ENCODE data around the gene KREMEN1.

KREMEN1 gene

DNA sequence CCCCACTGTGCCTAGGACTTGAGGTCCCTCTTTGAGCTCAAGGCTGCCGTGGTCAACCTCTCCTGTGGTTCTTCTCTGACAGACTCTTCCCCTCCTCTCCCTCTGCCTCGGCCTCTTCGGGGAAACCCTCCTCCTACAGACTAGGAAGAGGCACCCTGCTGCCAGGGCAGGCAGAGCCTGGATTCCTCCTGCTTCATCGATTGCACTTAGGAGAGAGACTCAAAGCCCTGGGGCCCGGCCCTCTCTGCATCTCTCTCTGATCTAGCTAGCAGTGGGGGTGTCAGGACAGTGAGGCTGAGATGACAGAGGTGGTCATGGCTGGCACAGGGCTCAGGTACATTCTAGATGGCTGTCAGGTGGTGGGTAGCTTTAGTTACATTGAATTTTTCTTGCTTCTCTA is 69.3 kb downstream of the KREMEN1 start:
- Histone ChIP-seq H3K4me3 (no peak overlapping the region), H3K27ac (peak overlapping the region in 2 of 21 experiments; percentile 5 to 38)

DNA sequence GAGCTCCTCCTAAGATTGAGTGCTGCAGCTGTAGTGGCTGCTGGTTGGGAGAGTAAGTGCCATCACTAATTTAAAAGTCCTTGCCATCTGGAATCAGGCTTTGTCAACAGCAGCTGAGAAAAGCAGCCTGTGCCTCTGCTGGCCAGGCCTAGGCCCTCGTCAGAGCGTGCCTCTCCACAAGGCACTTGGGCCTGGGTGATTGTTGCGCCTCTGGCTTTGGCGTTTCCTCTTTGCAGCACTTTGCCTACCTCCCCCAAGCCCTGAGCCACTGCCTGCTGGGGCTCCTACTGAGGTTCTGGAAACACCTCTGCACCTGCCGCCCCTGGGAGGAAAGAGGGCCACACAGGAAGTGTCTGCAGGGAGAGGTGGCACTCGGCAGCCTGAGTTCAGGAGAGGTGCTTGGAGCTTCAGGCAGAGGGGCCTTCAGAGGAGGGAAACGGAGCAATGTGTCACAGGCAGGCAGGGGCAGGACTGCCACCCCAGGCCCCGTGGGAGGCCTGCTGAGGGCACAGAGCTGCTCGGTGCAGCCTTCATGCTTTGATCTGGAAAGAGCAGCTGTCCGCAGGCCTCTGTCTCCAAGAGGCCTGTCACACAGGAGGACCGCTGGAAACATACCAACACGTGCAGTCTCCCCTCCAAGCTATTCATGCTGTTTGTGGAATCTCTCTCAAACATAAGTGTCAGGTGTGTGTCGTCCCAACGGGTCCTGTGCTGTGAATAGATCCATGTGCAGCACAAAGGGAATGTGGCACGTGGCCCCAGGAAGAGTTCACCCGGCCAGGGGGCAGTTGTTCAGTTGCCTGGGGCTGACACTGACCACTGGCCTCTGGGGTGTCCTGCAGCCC is 71.3 kb downstream of the KREMEN1 start:
- peak overlapping the region in 7 of 21 experiments; percentile 23 to 71 (median 49) for H3K27ac ChIP-seq
- no peak overlapping the region for H3K4me3 ChIP-seq

DNA sequence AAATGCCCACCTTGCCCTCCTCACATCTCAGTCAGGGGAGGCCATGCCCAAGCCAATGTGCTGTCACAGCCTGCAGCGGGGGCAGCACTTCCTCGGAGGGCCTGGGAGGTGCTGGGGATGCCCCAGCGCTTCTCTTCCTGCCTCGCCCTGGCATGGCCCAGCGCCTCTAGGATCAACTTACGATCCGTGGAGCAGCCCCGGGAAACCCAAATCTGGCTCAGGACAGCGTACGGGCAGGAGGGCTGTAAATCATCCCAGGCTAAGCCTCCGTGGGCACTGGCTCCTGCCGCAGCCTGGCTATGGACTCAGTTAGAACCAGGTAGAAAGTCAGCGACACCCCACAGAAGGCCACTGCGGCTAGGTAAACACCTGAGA is 71.9 kb downstream of the KREMEN1 start:
- H3K4me3 ChIP-seq: no peak overlapping the region
- peak overlapping the region in 8 of 21 experiments; percentile 22 to 71 (median 46) for H3K27ac ChIP-seq

DNA sequence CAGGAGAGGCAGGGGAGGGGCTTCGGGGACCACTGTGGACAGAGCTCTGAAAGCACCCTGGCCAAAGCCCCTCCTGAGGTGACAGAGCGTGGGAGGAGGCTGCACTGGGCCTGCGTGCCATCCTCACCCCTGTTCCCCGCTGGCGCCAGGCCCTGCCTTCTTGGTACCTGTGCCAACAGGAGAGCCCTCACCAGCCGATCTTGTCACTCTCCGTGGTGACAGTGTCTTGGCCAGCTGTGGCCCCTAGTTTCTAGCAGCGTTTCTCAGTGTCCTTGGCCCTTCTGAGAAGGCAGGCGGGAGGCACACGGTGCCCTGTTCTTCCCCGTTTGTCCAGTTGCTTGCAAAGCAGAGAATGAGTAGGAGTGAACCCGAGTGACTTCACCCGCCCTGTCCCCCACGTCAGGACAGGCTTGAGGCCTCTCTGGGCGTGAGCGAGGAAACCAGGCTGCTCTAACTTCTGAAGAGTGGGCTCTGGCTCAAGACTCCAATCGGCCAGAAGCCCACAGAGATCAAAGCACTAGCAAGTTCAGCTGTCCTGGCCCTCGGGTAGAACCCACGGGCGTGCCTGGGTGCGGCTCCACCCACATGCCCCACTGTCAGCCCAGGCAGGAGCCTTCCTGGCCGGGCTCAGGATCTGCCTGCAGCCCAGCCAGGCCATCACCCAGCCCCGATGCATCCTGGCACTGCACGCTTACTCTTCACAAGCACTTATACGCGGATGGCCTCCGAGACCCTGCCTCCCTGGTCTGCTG is 72.7 kb downstream of the KREMEN1 start:
- Histone ChIP-seq H3K27ac (peak overlapping the region in 9 of 21 experiments; percentile 21 to 71 (median 57)), H3K4me3 (no peak overlapping the region)

DNA sequence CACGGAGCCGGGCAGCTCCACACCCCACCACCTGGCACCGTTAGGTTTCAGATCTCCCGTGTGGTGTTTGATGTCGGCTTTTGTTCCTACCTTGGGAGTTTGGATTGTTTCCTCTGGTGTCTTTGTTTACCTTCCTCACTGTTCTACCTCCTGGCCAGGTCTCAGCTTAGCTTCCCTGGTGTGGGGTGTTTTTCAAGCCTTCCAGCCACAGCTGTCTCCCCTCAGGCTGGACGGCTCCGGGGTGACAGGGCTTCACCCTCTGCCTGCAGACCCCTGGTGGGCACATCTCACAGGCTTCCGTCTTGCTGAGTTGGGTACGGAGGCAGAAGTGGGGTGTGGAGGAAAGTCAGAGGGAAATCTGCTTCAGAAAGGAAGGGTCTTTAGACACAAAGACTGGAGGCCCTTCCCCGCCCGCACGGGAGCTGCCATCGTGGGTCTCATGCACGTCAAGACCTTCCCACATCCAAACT is 73.3 kb downstream of the KREMEN1 start:
- peak overlapping the region in 8 of 21 experiments; percentile 21 to 71 (median 58) for H3K27ac ChIP-seq
- no peak overlapping the region for H3K4me3 ChIP-seq

DNA sequence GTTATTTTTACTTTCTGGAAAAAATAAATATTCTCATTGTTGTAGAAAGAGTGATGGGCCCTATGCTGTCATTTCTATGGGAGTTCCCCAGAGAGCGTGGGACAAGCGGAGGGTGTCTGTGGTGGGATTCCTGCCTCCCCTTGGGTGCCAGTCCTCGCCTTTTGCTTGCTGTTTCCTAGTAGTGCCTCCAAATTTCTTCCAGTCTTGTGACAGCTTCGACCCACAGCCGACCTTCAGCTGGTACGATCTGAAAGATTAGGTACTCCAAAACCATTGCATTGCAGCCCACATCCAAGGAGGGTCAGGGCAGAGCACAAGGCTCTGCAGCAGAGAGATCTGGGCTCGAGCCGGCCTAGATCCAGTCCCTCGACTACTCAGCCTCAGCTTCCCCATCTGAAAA is 73.9 kb downstream of the KREMEN1 start:
- H3K27ac ChIP-seq: peak overlapping the region in 2 of 21 experiments; percentile 2 to 38
- no peak overlapping the region for H3K4me3 ChIP-seq

DNA sequence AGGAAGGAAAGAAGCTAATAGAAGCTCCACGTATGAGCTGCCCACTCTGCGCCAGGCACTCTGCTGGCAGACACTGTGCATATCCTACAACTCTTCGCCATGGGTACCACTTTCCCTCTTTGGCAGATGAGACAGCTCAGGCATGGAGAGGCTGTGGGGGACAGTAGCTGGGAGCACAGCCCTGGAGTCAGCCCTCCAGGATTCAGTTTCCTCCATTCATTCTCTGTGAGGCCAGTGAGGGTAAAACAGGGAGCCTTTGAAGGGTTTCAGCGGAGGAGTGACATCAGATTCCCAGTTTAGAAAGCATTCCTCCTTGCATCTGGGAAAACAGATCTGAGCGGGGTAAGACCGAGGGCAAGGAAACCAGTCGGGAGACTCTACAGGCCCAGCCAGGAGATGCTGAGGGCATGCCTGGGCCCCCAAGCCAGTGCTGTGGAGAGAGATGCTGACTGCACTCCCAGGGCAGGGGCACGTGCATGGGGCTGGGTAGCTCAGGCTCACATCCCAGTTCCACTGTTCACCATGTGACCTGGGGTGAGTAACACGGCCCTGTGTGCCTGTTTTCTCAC is 74.6 kb downstream of the KREMEN1 start:
- no peak overlapping the region for H3K4me3 ChIP-seq
- H3K27ac ChIP-seq: peak overlapping the region in 2 of 21 experiments; percentile 2 to 38

DNA sequence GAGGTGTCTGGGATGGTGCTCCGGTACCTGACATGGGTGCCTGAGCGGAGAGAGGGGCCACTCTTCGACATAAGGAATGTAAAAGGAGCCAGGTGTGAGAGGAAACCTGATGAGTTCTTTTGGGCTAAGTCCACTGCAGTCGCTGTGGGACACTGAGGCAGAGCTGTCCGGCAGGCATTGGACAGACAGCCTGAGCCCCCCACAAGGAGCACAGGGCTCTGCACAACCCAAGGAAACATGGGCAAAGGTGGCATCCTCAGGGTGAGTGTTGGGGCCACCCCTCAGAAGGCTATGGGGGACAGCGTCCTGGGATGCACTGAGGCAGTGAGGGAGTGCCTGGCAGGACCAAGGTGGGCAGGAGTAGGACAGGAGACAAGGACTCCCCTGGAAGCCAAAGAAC is 75.2 kb downstream of the KREMEN1 start:
- Histone ChIP-seq H3K27ac (no peak overlapping the region), H3K4me3 (no peak overlapping the region)

DNA sequence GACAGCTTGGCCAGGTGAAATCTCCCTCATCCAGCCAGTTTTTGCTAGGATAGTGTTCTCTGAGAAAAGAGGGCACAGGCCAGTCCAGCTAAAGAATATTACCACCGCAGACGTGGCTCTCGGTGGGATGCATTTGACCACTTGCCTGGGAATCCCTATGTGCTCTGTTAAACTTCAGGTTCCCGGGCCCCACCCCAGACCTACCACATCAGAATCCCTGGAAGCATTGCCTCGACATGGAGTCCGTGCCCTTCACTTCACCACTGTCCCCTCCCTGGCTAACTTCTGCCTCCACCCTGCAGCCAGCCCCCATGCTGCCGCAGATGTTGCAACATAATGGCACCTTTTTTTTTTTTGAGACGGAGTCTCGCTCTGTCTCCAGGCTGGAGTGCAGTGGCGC is 76.0 kb downstream of the KREMEN1 start:
- no peak overlapping the region for H3K4me3 ChIP-seq
- no peak overlapping the region for H3K27ac ChIP-seq

DNA sequence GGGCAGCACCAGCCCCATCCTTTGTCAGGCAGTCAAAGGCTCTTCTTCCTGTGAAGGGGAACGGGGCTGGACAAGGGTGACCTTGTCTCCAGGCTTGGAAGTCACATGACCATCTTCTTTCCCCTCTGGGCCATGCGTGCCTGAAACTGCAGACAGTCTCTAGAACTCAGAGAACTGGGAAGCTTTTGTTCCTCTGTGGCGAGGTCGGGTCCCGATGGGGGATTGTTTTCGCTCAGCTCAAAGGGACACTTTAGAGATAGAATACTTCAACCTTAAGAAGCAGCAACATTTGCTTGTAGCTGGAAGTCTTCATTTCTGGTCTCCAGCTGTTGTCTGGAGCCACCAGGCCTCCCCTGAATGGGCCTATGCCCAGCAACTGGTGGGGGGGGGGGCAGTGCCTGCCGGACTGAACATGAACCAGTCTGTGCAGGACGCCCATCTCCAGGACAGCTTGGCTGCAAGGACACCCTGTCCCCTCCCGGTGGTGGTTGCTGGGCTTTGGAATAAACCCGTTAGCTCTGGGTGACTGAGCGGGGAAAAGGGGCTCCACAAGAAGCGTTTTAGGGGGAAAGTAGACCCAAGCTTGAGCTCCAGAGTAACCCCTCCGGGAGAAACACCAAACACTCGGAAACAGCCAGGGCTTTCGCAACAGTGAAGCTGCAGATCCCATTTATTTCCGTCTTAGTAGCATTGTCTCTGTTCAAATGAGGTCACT is 77.2 kb downstream of the KREMEN1 start:
- Histone ChIP-seq H3K27ac (peak overlapping the region in 15 of 21 experiments; percentile 3 to 68 (median 35)), H3K4me3 (no peak overlapping the region)

DNA sequence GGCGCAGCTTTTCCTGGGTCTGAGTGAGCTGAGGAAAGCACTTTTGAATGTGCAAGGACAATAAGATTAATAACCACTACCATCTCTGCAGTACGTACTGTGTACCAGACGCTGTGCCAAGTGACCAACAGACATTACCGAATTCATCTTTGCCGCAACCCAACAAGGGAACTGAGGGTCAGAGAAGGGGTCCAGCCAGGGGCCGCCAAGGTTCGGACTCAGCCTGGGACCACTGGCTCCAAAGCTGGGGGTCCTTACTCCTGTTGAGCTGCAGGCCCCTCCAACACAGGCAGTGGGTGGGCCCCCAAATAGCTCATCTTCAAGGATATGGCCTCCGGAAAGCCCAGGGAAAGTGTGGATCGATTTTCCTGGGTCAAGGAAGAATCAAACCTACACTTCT is 77.9 kb downstream of the KREMEN1 start:
- Histone ChIP-seq H3K27ac (peak overlapping the region in 9 of 21 experiments; percentile 3 to 84 (median 25)), H3K4me3 (no peak overlapping the region)

DNA sequence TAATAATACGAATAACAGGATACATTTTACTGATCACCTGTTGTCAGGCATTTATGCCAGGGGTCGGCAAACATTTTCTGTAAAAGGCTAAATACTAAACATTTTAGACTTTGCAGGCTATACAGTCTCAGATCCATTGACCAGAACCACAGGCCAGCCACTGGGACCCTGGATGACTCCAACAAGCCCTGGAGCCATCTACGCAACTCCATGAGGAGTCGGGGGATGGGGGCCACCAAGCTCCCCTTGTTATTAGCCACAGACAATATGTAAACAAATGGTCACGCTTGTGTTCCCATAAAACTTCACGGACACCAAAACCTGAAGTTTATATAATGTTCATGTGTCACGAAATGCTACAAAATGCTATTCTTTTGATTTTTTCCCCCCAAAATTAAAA is 78.5 kb downstream of the KREMEN1 start:
- peak overlapping the region in 5 of 21 experiments; percentile 71 to 87 (median 83) for H3K27ac ChIP-seq

DNA sequence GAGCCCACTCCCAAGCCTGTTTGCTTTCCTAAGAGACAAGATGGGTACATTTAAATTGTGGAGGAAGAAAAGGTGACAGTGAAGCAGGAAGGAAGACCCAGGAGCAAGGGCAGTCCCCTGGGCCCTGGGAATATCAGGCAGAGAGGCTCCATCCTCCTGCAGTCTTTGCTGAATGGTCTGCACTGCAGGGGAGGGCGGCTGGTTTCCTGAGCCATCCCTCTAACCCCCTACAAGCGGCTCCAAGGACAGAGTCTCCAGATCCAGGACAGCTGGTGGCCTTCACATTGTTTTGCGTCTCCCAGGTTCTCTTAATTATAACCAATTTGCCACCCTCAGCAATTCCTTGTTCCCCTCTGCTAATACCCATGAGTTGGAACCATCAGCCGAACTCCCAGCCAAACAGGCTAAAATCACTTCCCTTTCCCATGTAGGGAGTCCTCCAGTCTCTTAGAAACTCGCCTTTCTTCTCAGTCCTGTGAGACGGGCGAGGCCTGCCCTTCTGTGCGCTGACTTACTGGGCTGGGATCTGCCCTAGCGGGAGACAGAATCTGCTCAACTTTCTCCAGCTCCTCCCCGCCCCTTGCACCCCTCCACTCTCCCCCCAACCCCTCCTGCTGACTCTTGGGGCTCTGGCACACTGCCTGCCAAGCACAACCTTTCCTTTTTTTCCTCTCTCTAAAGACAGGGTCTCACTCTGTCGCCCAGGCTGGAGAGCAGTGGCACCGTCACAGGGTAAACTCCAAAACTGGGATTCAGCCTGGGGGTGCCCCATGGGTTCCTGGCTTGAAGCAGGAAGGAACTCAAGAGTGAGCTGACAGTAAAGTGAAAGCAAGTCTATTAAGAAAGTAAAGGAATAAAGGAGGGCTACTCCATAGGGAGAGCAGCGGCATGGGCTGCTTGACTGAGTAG is 79.5 kb downstream of the KREMEN1 start:
- no peak overlapping the region for H3K4me3 ChIP-seq

More for the DNA sequence above, 78.5 kb downstream of the KREMEN1 start:
- no peak overlapping the region for H3K4me3 ChIP-seq

DNA sequence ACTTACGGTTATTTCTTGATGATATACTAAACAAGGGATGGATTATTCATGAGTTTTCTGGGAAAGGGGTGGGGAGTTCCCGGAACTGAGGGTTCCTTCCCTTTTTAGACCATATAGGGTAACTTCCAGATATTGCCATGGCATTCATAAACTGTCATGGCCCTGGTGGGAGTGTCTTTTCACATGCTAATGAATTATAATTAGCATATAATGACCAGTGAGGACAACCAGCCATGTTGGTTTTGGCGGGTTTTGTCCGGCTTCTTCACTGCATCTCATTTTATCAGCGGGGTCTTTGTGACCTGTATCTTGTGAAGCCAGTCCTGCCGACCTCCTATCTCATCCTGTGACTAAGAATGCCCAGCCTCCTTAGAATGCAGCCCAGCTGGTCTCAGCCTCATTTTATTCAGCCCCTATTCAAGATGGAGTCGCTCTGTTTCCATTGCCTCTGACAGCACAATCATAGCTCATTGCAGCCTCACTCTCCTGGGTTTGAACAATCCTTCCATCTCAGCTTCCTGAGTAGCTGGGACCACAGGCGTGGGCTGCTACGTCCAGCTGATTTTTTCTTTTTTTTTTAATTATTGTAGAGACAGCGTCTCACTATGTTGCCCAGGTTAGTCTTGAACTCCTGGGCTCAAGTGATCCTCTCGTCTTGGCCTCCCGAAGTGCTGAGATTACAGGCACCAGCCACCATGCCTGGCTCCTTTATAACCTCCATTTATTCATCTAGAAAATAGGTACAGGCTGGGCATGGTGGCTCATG is 80.3 kb downstream of the KREMEN1 start:
- H3K4me3 ChIP-seq: no peak overlapping the region

More for the DNA sequence above, 79.5 kb downstream of the KREMEN1 start:
- peak overlapping the region in 19 of 21 experiments; percentile 38 to 87 (median 80) for H3K27ac ChIP-seq

DNA sequence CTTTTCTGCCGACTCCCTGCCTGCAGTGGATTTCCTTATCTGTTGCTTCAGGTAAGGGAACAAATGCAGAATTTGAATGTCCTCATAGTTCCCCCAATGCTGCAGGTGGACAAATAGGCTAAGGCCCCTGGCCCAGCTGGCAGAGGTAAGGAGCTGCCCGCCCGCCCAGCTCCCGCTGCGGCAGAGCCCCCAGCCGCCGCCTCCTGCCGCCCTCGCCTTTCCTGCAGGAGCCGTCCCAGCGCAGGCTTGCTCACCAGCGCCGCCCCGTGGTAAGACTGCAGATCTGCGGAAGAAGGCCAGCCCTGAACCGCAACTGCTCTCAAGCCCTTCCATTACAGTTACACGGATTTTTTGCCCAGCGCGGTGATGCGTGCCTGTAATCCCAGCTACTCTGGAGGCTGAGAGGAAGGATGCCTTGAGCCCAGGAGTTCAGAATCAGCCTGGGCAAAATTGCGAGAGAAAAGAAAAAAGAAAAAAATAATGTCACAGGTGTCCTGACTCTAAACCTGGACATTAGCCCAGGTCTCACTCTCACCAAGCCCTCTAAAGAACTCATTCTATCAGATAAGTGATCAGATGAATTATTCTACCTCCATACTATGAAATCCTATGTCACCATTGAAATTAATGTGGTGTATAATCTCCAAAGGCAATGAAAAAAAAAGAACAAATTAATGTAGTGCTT is 81.7 kb downstream of the KREMEN1 start:
- Histone ChIP-seq H3K4me3 (no peak overlapping the region), H3K27ac (peak overlapping the region in 2 of 21 experiments; percentile 34 to 76)

More for the DNA sequence above, 80.3 kb downstream of the KREMEN1 start:
- peak overlapping the region in 19 of 21 experiments; percentile 38 to 87 (median 80) for H3K27ac ChIP-seq

DNA sequence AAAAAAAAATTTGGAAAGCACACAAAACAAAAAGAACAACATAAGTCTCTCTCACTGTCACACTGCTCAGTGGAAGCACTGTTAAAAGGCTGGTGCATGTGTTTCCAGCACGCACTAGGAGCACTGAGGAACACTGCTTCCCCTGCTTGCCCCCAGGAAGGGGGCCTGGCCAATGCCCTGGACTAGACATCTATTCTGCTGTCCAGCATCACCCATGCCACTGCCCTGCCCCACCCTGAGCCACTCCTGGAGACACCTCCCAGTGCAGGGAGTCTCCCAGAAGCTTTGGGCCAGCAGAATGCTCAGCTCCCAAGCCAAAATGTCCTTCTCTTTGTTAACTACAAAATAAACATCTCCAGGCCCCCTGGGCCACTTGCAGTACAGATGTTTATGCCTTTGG is 83.1 kb downstream of the KREMEN1 start:
- Histone ChIP-seq H3K27ac (no peak overlapping the region), H3K4me3 (no peak overlapping the region)

DNA sequence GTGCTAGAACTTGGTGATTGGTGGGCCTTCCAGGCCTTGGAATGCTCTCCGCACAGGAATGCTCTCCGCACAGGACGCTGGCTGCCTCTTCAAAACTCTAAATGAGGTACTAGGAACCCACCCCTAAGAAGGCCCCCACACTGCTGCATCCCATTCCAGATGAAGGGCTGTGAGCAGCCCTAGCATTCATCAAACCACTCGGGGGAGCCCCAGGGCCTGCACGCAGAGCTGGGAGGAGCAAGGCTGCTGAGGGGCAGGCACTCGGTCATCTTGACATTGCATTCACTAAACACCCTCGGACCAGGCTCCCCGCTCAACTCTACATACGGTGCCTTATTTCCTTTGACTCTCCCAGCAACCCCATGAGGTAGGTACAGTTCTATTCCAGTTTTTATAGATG is 83.7 kb downstream of the KREMEN1 start:
- Histone ChIP-seq H3K27ac (no peak overlapping the region), H3K4me3 (no peak overlapping the region)

Data from skin epidermis (tissue), 12 donors.